AG10803 (cell line): ENCODE data around the gene ITGB3.
"Not testable (repeated sequence)": the region's sequence is repeated elsewhere in the genome, so short reads cannot be mapped to it uniquely, and the experiment has no call there.

Experiments
- DNase-seq: peaks from one replicate; pipeline ENCODE4 v3.0.0; 2010; ENCODE audit warnings: low read depth
- H3K4me3 ChIP-seq: 2 replicates; pipeline ENCODE4 v1.5.1; 2011; ENCODE audit warnings: mild to moderate bottlenecking, low read length, control low read depth
- CTCF ChIP-seq: conservative IDR thresholded peaks from 2 replicates; pipeline ENCODE4 v1.5.1; 2011; ENCODE audit warnings: mild to moderate bottlenecking, low read length, control low read depth, inconsistent platforms

Gene ITGB3

DNA sequence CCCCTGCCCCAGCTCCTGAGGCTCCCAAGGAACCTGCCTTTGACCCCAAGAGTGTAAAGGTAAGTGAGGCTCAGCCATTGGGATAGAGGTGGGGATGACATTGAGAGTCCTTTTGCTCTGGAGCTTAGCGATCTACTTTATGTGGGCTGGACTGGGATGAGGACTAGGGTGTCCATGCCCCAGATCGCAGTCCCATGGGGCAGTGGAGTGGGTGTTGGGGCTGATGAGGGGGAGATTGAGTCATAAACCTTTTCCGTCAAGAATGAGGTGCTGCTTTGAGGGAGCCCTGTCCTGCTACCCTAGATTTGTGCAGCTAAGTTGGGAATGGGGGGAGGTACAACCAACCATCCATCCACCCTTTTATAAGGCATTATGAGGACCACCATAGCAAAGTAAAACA is 44.1 kb upstream of the ITGB3 start:
- TF ChIP-seq CTCF, result no peak
- DNase-seq, result no peak
- no peak overlapping the region for H3K4me3 ChIP-seq

- no peak for TF ChIP-seq CTCF
- no peak for DNase-seq
- no peak overlapping the region for H3K4me3 ChIP-seq
Observed at GRCh38 chr17:47210105-47210504, 43.5 kb upstream of the ITGB3 start.

DNA sequence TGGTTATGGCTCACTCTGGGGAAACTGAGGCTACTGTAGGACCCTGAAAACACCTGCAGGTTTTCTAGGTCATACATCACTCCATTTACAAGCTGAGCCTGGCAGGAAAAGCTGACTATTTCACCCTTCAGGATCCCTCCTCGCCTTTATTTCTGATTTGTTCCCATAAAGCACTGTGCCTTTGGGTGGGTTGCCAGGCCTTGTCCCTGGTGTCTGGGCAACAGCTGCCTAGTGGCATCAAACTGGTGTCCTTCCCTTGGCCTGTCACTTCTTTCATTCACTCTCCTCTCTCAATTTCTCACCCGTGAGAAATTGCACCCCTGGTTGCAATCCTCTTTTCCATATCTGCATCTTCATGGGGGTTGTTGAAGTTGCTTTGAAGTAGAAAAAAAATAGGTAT is 42.8 kb upstream of the ITGB3 start:
- H3K4me3 ChIP-seq, result no peak overlapping the region
- no peak for TF ChIP-seq CTCF
- no peak for DNase-seq

DNA sequence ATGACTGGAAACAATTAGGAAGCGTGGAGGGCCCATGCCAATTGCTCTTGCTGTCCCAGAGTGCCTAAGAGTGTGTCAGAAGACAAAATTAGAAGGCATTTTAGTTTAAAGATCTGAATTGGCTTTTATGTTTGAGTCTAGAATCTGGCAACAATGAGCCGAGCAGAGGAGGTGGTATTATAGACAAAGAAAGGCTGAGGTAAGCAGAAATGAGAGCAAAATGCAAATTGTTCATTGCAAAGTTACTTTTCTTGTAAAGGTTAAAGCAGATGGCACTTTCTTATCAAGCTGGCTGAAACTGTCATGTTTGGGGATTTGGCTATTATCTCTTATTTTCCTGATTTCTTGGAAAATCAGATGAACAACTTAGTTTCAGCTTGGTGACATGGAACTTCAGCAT is 41.2 kb upstream of the ITGB3 start:
- DNase-seq, result no peak
- H3K4me3 ChIP-seq, result no peak overlapping the region
- no peak for TF ChIP-seq CTCF

- DNase-seq, result no peak
- H3K4me3 ChIP-seq, result no peak overlapping the region
- no peak for TF ChIP-seq CTCF
Observed at GRCh38 chr17:47213540-47213939, 40.1 kb upstream of the ITGB3 start.

GRCh38 chr17:47214931-47215330 is 38.7 kb upstream of the ITGB3 start:
- TF ChIP-seq CTCF, result no peak
- no peak for DNase-seq
- no peak overlapping the region for H3K4me3 ChIP-seq

DNA sequence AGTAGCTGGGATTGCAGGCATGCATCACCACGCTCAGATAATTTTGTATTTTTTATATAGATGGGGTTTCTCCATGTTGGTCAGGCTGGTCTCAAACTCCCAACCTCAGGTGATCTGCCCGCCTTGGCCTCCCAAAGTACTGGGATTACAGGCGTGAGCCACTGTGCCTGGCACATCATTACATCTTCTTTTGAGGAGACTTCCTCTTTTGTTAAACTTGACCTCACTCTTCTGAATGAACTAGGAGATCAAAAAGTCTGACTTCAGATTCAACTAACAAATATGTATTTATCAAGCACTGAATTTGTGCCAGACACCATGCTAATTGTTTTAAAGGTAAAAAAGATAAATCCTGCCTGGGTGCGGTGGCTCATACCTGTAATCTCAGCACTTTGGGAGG is 36.8 kb upstream of the ITGB3 start:
- not testable (repeated sequence) for DNase-seq, H3K4me3 ChIP-seq

DNA sequence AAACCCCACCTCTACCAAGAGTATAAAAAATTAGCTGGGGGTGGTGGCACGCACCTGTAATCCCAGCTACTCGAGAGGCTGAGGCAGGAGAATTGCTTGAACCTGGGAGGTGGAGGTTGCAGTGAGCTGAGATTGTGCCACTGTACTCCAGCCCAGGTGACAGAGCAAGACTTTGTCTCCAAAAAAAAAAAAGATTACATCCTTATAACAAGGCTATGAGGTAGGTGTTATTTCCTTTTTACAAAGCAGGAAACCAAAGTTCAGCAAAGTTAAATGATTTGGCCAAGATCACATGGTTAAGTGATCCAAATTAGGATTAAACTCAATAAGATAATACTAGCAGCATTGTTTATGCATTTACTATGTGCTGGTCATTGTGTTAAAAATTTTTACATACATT is 36.3 kb upstream of the ITGB3 start:
- H3K4me3 ChIP-seq, DNase-seq: not testable (repeated sequence)
